ENCODE results near the gene PPFIA2.

GRCh38 chr12:81377771-81378170 lies 381.4 kb downstream of the PPFIA2 start:
- TF ChIP-seq FOXM1 (IDR thresholded peaks at IDR 0.05; ENCODE audit: borderline replicate concordance, low read depth) (no peak), NFIC (IDR thresholded peaks at IDR 0.05) (no peak), RAD21 (IDR thresholded peaks at IDR 0.05; ENCODE audit: low read depth) (no peak), EP300 (IDR thresholded peaks at IDR 0.05; ENCODE audit: borderline replicate concordance) (no peak), USF1 (IDR thresholded peaks at IDR 0.05) (no peak), YY1 (IDR thresholded peaks at IDR 0.05; ENCODE audit: low read depth) (no peak), CREB1 (IDR thresholded peaks at IDR 0.05; ENCODE audit: low read depth) (no peak), CEBPB (IDR thresholded peaks at IDR 0.05) (no peak), REST (IDR thresholded peaks at IDR 0.05; ENCODE audit: low read depth) (no peak)
- TF ChIP-seq, protein P1, sequence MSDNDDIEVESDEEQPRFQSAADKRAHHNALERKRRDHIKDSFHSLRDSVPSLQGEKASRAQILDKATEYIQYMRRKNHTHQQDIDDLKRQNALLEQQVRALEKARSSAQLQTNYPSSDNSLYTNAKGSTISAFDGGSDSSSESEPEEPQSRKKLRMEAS (IDR thresholded peaks at IDR 0.05), result no peak
